Mesendoderm (in vitro differentiated cells): ENCODE data around the gene MEIOC. TPM values are rescaled to one million over a fixed set of nuclear protein-coding genes. Genes with fewer than 3 reads are reported as not detected.

Source experiments
- DNase-seq: peaks from one replicate; pipeline ENCODE4 v3.0.0; 2013
- H2AK5ac ChIP-seq: 2 replicates; pipeline ENCODE4 v1.6.1; 2013; ENCODE audit warnings: low read length, inconsistent platforms
- H2BK120ac ChIP-seq: 2 replicates; pipeline ENCODE4 v1.6.1; 2013; ENCODE audit warnings: low read depth, mild to moderate bottlenecking, low read length, moderate library complexity, mixed read lengths
- H2BK15ac ChIP-seq: replicated peaks from 2 replicates; pipeline ENCODE4 v1.6.1; 2013; ENCODE audit warnings: low read depth, mild to moderate bottlenecking, moderate library complexity
- H2BK5ac ChIP-seq: 2 replicates; pipeline ENCODE4 v1.6.1; 2013; ENCODE audit warnings: low read length, inconsistent platforms
- H3K18ac ChIP-seq: 2 replicates; pipeline ENCODE4 v1.6.1; 2013; ENCODE audit warnings: mild to moderate bottlenecking, low read length, mixed read lengths
- H3K23ac ChIP-seq: one replicate; pipeline ENCODE4 v1.6.1; 2013; ENCODE audit warnings: low read length
- H3K27ac ChIP-seq: 2 replicates; pipeline ENCODE4 v1.5.1; 2013; ENCODE audit warnings: low read depth, mild to moderate bottlenecking, inconsistent platforms, low read length, moderate library complexity
- H3K27me3 ChIP-seq: 2 replicates; pipeline ENCODE4 v1.6.1; 2013; ENCODE audit warnings: low read length, control low read depth, mild to moderate bottlenecking, inconsistent platforms; ENCODE audit not compliant: insufficient read depth, poor library complexity
- H3K36me3 ChIP-seq: 2 replicates; pipeline ENCODE4 v1.6.1; 2013; ENCODE audit warnings: low read length, inconsistent platforms; ENCODE audit not compliant: control insufficient read depth, insufficient read depth
- H3K4ac ChIP-seq: one replicate; pipeline ENCODE4 v1.6.1; 2013; ENCODE audit warnings: low read depth, mild to moderate bottlenecking, low read length, moderate library complexity
- H3K4me1 ChIP-seq: 2 replicates; pipeline ENCODE4 v1.6.1; 2013; ENCODE audit warnings: low read depth, low read length, inconsistent platforms; ENCODE audit not compliant: control insufficient read depth
- H3K4me2 ChIP-seq: 2 replicates; pipeline ENCODE4 v1.6.1; 2013; ENCODE audit warnings: low read length
- H3K4me3 ChIP-seq: 2 replicates; pipeline ENCODE4 v1.5.1; 2013; ENCODE audit warnings: mild to moderate bottlenecking, low read length
- H3K56ac ChIP-seq: one replicate; pipeline ENCODE4 v1.6.1; 2013; ENCODE audit warnings: low read length
- H3K79me1 ChIP-seq: 2 replicates; pipeline ENCODE4 v1.6.1; 2013; ENCODE audit warnings: low read length, inconsistent platforms
- H3K79me2 ChIP-seq: 2 replicates; pipeline ENCODE4 v1.6.1; 2013; ENCODE audit warnings: mild to moderate bottlenecking, low read length; ENCODE audit not compliant: control insufficient read depth, insufficient read depth
- H3K9ac ChIP-seq: 2 replicates; pipeline ENCODE4 v1.6.1; 2013; ENCODE audit warnings: low read length, inconsistent platforms
- H4K5ac ChIP-seq: one replicate; pipeline ENCODE4 v1.6.1; 2013; ENCODE audit warnings: low read length
- H4K8ac ChIP-seq: one replicate; pipeline ENCODE4 v1.6.1; 2013; ENCODE audit warnings: low read depth, mild to moderate bottlenecking, control low read depth, low read length, moderate library complexity
- WGBS: extraction: QIAGEN DNeasy Blood & Tissue Kit; methylation state at CpG from one replicate; pipeline ENCODE4 v1.1.7; 2013; ENCODE audit warnings: low lambda C conversion rate, missing lambda C conversion rate; ENCODE audit not compliant: insufficient coverage; ENCODE audit errors: extremely low coverage; 5-methylcytosine and 5-hydroxymethylcytosine counted together
- small RNA-seq: library from polyadenylated mRNA; stranded (forward); fragments of <200 nt; extraction: miRNeasy Mini kit (QIAGEN cat#:217004); gene quantifications from one replicate; pipeline ENCODE3, GENCODE V24; 2013; ENCODE audit not compliant: insufficient read depth

The MEIOC gene

GRCh38 chr17:44719444-44719843, 63.2 kb downstream of the MEIOC start:
- Histone ChIP-seq H3K4ac (no peak overlapping the region), H3K9ac (no peak overlapping the region), H2BK120ac (no peak overlapping the region), H3K79me2 (no peaks in the 10 kb centered on the region), H2AK5ac (no peak overlapping the region), H2BK5ac (no peak overlapping the region), H3K23ac (no peak overlapping the region), H3K56ac (no peak overlapping the region), H3K4me1 (no peaks in the 10 kb centered on the region), H4K8ac (no peak overlapping the region), H4K5ac (no peak overlapping the region), H3K4me2 (no peak overlapping the region), H3K18ac (no peak overlapping the region), H3K27ac (no peak overlapping the region), H3K79me1 (peaks cover 2% of the 10 kb centered on the region), H3K4me3 (no peak overlapping the region), H2BK15ac (no peak overlapping the region), H3K36me3 (peaks cover 7% of the 10 kb centered on the region), H3K27me3 (no peaks in the 10 kb centered on the region)
- no CpG with 5 or more reads among the region's 1 CpG for WGBS
- no peak for DNase-seq

GRCh38 chr17:44722254-44722653, 66.0 kb downstream of the MEIOC start:
- Histone ChIP-seq H3K4me2 (no peak overlapping the region), H3K79me2 (no peaks in the 10 kb centered on the region), H3K9ac (no peak overlapping the region), H3K36me3 (peaks cover 7% of the 10 kb centered on the region), H3K18ac (no peak overlapping the region), H4K5ac (no peak overlapping the region), H4K8ac (no peak overlapping the region), H3K79me1 (peaks cover 2% of the 10 kb centered on the region), H3K4ac (no peak overlapping the region), H3K27ac (no peak overlapping the region), H2BK15ac (no peak overlapping the region), H3K23ac (no peak overlapping the region), H2AK5ac (no peak overlapping the region), H2BK120ac (no peak overlapping the region), H3K27me3 (no peaks in the 10 kb centered on the region), H3K56ac (no peak overlapping the region), H3K4me3 (no peak overlapping the region), H2BK5ac (no peak overlapping the region), H3K4me1 (no peaks in the 10 kb centered on the region)
- peak; percentile 48 for DNase-seq
- WGBS, result no CpG with 5 or more reads among the region's 5 CpGs

Small RNAs within 50 kb of the gene (small RNA-seq; reads per million reads assigned to genes)
- not detected for gene RN7SL819P
- not detected for gene SMCO4P1
